Fibroblast of lung (primary cell): ENCODE measurements around the gene ACBD6. TPM values are rescaled to one million over a fixed set of nuclear protein-coding genes. Genes with fewer than 3 reads are reported as not detected.

Source experiments
- DNase-seq, 2 donors: peaks; one replicate each; pipeline versions ENCODE4 v3.0.0 to v3.0.0-alpha.2; 2010; ENCODE audit warnings: low read depth in 2 of 2
- H2AFZ ChIP-seq: 2 replicates; pipeline ENCODE4 v1.5.1; 2012; ENCODE audit warnings: low read length, control low read depth, inconsistent platforms
- H3K27ac ChIP-seq: 2 replicates; pipeline ENCODE4 v1.5.1; 2011; ENCODE audit warnings: low read length, control low read depth; ENCODE audit not compliant: insufficient read depth
- H3K27me3 ChIP-seq: 2 replicates; pipeline ENCODE4 v1.5.1; 2011; ENCODE audit warnings: mild to moderate bottlenecking, low read length; ENCODE audit not compliant: control insufficient read depth, insufficient read depth
- H3K36me3 ChIP-seq: 2 replicates; pipeline ENCODE4 v1.5.1; 2011; ENCODE audit warnings: low read length; ENCODE audit not compliant: control insufficient read depth, insufficient read depth
- H3K4me1 ChIP-seq: 2 replicates; pipeline ENCODE4 v1.5.1; 2011; ENCODE audit warnings: low read length; ENCODE audit not compliant: control insufficient read depth, insufficient read depth; ENCODE audit errors: extremely low read depth
- H3K4me2 ChIP-seq: 2 replicates; pipeline ENCODE4 v1.5.1; 2011; ENCODE audit warnings: low read length, control low read depth; ENCODE audit not compliant: insufficient read depth; ENCODE audit errors: extremely low read depth
- H3K4me3 ChIP-seq, 4 experiments: fragments of 200-600 bp in 1 of 4; sonication (generic) in 1 of 4; replicated peaks in 1 of 4; 2 replicates each; pipeline ENCODE4 v1.5.1; 2011 to 2016; ENCODE audit warnings: low read length in 4 of 4, low read depth in 3 of 4, mild to moderate bottlenecking in 3 of 4, control low read depth in 2 of 4, inconsistent platforms in 1 of 4, mixed read lengths in 1 of 4; ENCODE audit not compliant: insufficient read depth in 1 of 4; ENCODE audit errors: control extremely low read depth in 1 of 4
- H3K79me2 ChIP-seq: 2 replicates; pipeline ENCODE4 v1.5.1; 2012; ENCODE audit warnings: mild to moderate bottlenecking, low read length, inconsistent platforms; ENCODE audit not compliant: control insufficient read depth, insufficient read depth
- H3K9ac ChIP-seq: 2 replicates; pipeline ENCODE4 v1.5.1; 2011; ENCODE audit warnings: mild to moderate bottlenecking, low read length, control low read depth; ENCODE audit not compliant: insufficient read depth
- H3K9me3 ChIP-seq: 2 replicates; pipeline ENCODE4 v1.5.1; 2012; ENCODE audit warnings: low read depth, low read length; ENCODE audit not compliant: control insufficient read depth, insufficient read depth
- H4K20me1 ChIP-seq: 2 replicates; pipeline ENCODE4 v1.5.1; 2011; ENCODE audit warnings: low read length; ENCODE audit not compliant: control insufficient read depth, insufficient read depth; ENCODE audit errors: extremely low read depth
- EZH2 ChIP-seq: IDR thresholded peaks from 2 replicates; pipeline ENCODE4 v1.5.1; 2012; ENCODE audit warnings: low read length, control low read depth, mild to moderate bottlenecking; ENCODE audit errors: missing control alignments
- polyA plus RNA-seq, 2 donors: library from polyadenylated mRNA; depleted of rRNA in 1 of 2; stranded (reverse) in 1 of 2; unstranded in 1 of 2; fragments of >200 nt; gene quantifications; 2 replicates each; pipeline ENCODE4 v1.2.1, GENCODE V29; 2011 to 2012; ENCODE audit warnings: missing spikeins in 1 of 2
- total RNA-seq: library from RNA; depleted of rRNA; stranded (reverse); fragments of >200 nt; gene quantifications from 2 replicates; pipeline ENCODE4 v1.2.1, GENCODE V29; 2014
- TF ChIP-seq, protein P1 (sequence below), 2 donors: IDR thresholded peaks in 1 of 2; conservative IDR thresholded peaks in 1 of 2; 1 replicate in 1 of 2; 2 replicates in 1 of 2; pipeline ENCODE4 v1.5.1; 2011 to 2012; ENCODE audit warnings: low read length in 2 of 2, control low read depth in 1 of 2, inconsistent platforms in 1 of 2, low read depth in 1 of 2, mild to moderate bottlenecking in 1 of 2

Gene ACBD6
- total and polyA plus RNA-seq, 2 donors (not counting 1 experiment from before 2014, with no cell fraction given): 63.4 to 78.7 TPM

DNA sequence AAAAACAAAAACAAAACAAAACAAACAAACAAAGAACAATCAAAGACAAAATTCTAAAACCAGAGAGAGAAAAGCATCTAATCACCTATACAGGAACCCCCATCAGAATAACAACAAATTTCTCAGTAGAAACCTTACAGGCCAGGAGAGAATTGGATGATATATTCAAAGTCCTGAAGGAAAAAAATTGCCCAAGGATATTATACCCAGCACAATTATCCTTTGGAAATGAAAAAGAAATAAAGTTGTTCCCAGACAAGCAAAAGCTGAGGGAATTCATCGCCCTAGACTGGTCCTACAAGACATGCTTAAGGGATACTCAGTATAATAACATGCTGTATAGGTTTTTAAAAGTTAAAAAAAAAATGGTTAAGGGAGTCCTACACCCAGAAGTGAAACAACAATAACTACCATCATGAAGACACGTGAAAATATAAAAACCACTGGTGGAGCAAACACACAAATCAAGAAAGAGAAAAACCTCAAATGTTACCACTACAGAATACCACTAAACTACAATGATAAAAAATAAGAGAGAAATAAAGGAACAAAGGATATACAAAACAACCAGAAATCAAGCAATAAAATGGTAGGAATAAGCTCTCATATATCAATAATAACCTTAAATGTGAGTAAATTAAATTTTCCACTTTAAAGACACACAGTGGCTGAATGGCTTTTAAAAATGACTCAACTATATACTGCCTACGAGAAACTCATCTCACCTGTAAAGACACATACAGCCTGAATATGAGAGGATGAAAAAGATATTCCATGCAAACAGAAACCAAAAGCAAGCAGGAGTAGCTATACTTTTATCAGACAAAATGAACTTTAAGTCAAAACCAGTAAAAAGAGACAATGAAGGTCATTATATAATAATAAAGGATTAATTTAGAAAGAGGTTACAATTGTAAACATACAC, 121.9 kb downstream of the ACBD6 start:
- no peaks in the 10 kb centered on the region for H3K36me3 ChIP-seq
- TF ChIP-seq EZH2: no peak
- TF ChIP-seq, protein P1, sequence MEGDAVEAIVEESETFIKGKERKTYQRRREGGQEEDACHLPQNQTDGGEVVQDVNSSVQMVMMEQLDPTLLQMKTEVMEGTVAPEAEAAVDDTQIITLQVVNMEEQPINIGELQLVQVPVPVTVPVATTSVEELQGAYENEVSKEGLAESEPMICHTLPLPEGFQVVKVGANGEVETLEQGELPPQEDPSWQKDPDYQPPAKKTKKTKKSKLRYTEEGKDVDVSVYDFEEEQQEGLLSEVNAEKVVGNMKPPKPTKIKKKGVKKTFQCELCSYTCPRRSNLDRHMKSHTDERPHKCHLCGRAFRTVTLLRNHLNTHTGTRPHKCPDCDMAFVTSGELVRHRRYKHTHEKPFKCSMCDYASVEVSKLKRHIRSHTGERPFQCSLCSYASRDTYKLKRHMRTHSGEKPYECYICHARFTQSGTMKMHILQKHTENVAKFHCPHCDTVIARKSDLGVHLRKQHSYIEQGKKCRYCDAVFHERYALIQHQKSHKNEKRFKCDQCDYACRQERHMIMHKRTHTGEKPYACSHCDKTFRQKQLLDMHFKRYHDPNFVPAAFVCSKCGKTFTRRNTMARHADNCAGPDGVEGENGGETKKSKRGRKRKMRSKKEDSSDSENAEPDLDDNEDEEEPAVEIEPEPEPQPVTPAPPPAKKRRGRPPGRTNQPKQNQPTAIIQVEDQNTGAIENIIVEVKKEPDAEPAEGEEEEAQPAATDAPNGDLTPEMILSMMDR (conservative IDR thresholded peaks at IDR 0.05 in 1 of 2, IDR thresholded peaks at IDR 0.05 in 1 of 2; ENCODE audit: low read depth in 1 of 2, low read length in 2 of 2): no peak
- no peak overlapping the region for H3K4me2 ChIP-seq
- no peak overlapping the region for H3K9ac ChIP-seq
- no peaks in the 10 kb centered on the region for H3K9me3 ChIP-seq
- H4K20me1 ChIP-seq: no peaks in the 10 kb centered on the region
- H3K4me3 ChIP-seq: no peak overlapping the region
- no peaks in the 10 kb centered on the region for H3K27me3 ChIP-seq
- H3K79me2 ChIP-seq: peaks cover 8% of the 10 kb centered on the region
- no peak overlapping the region for H3K27ac ChIP-seq
- no peak for DNase-seq
- H3K4me1 ChIP-seq: no peaks in the 10 kb centered on the region
- H2AFZ ChIP-seq: no peak overlapping the region

DNA sequence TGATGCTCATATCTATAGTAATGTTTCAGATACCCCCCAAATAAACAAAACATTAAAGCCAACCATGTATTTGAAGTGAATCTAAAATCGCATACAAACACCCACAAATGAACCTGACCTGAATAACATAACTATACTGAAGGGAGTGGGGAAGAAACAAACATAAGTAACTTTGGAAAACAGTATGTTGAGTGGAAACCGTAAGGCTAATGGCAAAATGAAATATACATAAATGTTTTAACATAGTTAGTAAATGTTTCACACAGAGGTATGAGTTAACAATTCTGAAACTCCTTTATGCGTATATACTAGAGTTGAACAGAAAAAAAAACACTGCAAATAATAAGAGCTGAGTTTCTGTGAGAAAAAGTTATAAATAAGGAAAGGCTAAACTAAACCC, 125.6 kb downstream of the ACBD6 start:
- Histone ChIP-seq H3K36me3 (no peaks in the 10 kb centered on the region), H3K79me2 (peaks cover 8% of the 10 kb centered on the region), H3K4me3 (no peak overlapping the region)

DNA sequence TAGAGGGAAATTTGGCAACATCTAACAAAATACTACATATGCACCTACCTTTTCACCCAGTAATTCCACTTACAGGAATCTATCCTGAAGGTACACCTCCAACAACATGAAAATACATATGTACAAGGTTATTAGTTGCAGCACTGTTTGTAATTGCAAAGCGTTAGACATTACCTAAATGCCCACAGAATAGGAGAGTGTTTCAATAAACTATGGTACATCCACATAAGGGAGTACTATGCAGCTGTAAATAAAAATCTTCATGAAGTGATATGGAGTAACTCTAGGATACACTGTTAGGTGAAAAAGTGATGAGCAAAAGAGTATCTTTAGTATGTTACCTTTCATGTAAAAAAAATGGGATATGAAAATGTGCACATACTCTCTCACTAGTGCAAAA, 126.1 kb downstream of the ACBD6 start:
- H3K9ac ChIP-seq: no peak overlapping the region
- no peak overlapping the region for H3K4me2 ChIP-seq
- no peaks in the 10 kb centered on the region for H4K20me1 ChIP-seq
- H3K36me3 ChIP-seq: no peaks in the 10 kb centered on the region
- H3K27ac ChIP-seq: no peak overlapping the region
- no peaks in the 10 kb centered on the region for H3K27me3 ChIP-seq
- peaks cover 8% of the 10 kb centered on the region for H3K79me2 ChIP-seq
- no peaks in the 10 kb centered on the region for H3K4me1 ChIP-seq
- H3K4me3 ChIP-seq: no peak overlapping the region
- no peak for DNase-seq
- no peak overlapping the region for H2AFZ ChIP-seq
- TF ChIP-seq EZH2: no peak
- TF ChIP-seq, protein P1 (conservative IDR thresholded peaks at IDR 0.05 in 1 of 2, IDR thresholded peaks at IDR 0.05 in 1 of 2; ENCODE audit: low read depth in 1 of 2, low read length in 2 of 2): no peak
- no peaks in the 10 kb centered on the region for H3K9me3 ChIP-seq

More for the DNA sequence above, 125.6 kb downstream of the ACBD6 start:
- TF ChIP-seq, protein P1 (conservative IDR thresholded peaks at IDR 0.05 in 1 of 2, IDR thresholded peaks at IDR 0.05 in 1 of 2; ENCODE audit: low read depth in 1 of 2, low read length in 2 of 2): no peak
- TF ChIP-seq EZH2: no peak
- no peaks in the 10 kb centered on the region for H3K4me1 ChIP-seq
- no peaks in the 10 kb centered on the region for H3K9me3 ChIP-seq
- H3K4me2 ChIP-seq: no peak overlapping the region
- no peaks in the 10 kb centered on the region for H4K20me1 ChIP-seq
- H3K27me3 ChIP-seq: no peaks in the 10 kb centered on the region
- no peak overlapping the region for H3K27ac ChIP-seq
- no peak overlapping the region for H3K9ac ChIP-seq
- no peak overlapping the region for H2AFZ ChIP-seq
- no peak for DNase-seq
